Fibroblast of skin of abdomen (primary cell): ENCODE data around the gene LMF1.
"Not testable (repeated sequence)": the region's sequence is repeated elsewhere in the genome, so short reads cannot be mapped to it uniquely, and the experiment has no call there.

Experiments used
- DNase-seq: peaks from one replicate; pipeline ENCODE4 v3.0.0-alpha.2; 2013

The LMF1 gene

DNA sequence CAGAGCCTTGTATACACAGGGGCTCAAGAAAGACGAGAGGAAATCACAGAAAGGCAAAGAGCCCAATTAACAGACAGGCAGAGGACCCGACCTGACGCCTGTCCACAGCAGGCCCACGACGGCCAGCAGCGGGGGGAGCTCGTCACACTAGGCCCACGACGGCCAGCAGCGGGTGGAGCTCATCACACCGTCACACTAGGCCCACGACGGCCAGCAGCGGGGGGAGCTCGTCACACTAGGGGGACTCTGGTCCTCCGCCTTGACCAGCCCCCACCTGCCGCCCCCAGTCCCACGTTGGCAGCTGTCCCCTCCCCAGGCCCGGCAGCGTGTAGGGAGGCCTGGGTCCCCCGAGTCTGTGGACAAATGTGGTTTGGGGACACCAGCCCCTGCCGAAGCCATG, 146.6 kb downstream of the LMF1 start:
- no peak for DNase-seq

GRCh38 chr16:822909-823297, 147.9 kb downstream of the LMF1 start:
- no peak for DNase-seq

DNA sequence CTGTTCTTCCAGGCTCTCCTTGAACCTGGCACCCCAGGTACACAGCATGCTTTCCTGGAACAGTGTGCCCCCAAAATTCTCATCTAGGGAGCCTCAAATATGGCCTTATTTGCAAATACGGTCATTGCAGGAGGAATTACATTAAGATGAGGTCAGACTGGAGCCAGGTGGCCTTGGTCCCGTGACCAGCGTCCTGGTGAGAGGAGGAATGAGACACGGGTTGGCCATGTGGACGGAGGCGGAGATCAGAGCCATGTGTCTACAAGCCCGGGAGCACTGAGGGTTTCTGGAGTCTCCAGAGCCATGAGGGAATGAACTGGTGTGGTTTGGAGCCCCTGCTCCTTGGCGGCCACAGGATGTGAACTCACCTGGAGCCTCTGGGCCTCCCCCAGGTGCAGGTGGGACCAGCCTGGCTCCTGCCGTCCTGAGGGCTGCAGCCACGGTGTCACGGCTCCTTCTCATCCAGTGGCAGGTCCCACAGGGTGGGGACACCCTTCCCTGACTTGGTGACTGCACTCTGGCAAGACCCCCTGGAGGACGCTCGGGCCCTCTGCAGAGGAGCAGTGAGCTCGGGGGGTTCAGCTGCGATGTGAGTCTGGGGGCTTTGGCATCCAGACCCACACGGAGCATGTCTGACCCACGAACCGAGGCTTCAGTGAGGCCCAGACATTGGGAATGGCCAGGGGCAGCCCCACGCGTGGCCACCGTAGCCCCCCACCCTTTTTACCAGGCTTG, 148.4 kb downstream of the LMF1 start:
- DNase-seq, result no peak

DNA sequence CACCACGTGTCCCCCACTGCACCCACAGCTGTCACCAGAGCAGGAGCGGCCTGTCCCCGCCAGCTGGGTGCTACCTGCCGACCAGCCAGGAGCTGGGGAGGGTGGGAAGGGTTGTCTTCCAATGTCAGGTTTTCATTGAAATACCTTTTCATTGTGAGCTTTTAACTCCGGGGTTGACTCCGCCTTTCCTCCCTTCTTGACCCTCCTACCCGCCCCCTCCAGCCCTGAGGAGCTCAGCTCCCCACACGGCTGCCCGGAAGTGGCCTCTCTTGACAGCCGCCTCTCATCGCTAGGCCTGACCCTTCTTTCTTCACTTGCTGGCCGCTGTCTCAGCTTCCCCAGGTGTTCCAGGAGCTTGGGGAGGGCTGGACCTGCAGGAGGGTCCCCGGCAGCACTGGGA, 149.0 kb downstream of the LMF1 start:
- DNase-seq, result no peak

DNA sequence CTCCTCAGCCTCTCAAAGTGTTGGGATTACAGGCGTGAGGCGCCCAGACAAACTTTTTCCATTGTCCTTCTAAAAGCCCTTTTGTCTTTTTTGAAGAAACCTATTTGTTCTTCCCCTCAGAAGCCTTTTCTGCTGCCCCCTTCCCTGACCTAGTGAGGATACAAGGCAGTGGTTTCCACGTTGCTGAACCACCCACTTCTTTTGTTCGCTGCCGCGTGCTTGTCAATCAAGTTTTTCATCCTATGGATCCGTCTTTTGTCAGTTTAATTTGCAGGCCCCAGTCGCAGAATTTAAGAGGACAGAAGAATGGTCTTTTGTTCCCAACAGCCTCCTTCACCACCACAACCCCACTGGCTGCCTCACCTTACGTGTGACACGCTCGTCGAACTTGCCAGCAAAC, 150.0 kb downstream of the LMF1 start:
- DNase-seq, result no peak

- not testable (repeated sequence) for DNase-seq
Observed at GRCh38 chr16:820044-820408, 150.8 kb downstream of the LMF1 start.

DNA sequence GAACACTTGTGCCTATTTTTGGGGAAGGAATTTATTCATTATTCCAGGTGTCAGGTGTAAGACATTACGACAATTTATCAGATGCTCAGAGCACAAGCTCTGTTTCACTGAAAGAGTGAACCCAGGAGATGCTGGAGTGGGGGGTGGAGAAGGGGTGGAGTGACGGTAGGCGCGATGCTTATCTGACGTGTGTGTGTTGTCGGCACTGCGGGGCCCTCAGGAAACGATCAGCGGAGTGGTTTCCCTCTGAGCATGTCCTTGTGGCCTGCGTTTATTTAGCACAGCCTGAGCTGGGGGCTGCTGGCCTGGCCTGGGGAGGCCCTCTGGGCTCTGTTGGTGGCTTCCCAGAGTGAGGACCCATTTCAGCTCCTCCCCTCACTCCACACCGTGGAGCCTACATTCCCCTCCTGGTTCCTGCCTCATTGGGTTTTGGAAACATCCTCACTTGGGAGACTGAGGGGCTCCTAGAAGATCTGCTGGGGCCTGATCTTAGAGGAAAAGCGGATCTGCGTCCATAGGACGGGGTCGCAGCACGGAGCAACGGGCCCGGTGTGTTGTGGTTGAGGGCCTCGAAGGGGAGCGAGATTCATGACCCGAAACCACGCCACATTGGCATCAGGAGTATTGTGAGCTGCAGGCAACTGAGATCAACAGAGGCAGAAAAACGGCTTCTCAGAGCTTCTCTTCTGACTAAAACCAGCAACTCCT, 151.3 kb downstream of the LMF1 start:
- no peak for DNase-seq

GRCh38 chr16:818592-818991, 152.2 kb downstream of the LMF1 start:
- no peak for DNase-seq

DNA sequence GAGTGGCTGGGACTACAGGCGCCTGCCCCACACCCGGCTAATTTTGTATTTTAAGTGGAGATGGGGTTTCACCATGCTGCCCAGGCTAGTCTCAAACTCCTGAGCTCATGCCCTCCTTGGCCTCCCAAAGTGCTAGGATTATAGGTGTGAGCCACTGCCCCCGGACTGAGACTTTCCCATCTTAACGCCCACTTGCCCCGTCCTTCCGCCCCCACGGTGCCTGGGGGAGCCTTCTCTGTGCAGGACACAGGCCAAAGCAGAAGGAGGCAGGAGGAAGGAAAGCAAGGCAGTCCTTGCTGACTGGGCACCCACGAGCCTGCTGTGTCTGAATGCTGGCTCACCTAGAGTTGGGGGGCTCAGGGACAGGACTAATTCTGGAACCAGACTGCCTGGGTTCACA, 152.7 kb downstream of the LMF1 start:
- no peak for DNase-seq

DNA sequence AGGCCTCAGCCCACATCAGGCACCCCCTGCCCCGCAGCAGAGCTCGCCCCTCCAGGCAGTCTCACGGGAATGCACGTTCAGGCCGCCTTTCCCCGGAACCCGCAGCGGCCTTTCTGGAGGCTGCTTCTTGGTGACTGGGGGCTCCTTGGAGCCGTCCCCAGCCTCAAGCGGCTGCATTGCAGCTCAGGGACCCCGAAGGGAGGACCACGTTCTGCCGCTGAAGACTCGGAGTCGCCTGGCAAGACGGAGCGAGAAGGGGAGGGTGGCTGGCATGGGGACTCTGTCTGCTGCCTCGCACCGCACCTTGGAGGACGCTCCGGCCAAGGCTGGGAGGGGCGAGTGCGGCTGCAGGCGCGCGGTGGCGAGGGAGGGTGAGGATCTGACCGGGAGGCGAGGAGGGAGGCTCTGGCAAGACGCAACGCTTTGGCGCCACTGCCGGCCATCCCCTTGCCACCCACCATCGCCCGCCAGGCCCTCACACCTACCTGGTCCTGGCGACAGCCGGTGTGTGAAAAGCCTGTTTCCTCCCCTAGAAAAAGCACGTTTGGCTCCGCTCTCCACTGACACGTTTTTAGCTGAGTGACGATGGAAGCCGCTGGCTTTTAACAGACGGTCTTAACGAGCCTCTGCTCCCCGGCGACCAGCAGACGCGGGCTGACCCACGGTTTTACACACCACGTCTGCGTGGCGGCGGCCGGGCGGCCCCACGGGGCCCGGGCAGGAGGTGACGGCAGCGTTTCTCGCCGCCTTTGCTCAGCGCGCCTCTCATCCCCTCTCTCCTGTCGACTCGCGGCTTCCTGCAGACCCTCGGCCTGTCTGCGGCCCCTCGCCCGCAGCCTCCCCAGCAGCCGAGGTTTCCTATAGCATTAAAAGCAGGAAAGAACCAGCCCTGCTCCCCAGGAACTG, 153.5 kb downstream of the LMF1 start:
- no peak for DNase-seq

DNA sequence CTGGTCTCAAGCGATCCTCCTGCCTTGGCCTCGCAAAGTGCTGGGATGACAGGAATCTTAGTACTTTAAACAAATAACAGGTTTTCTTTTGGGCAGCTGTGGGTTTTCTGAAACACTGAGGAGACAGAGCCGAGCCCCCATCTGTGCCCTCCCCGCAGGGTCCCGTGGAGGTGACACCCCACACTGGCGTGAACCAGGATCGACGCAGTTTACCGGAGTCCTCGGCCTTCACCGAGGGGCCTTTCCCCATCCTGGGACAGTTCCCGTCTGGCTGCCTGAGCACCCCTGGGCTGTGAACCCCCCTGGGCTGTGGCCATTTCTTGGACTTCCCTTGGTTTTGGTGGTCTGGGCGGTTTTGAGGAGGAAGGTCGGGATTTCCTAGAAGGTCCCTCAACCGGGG, 154.9 kb downstream of the LMF1 start:
- DNase-seq, result no peak

GRCh38 chr16:814974-815373, 155.8 kb downstream of the LMF1 start:
- DNase-seq, result peak; percentile 79

- no peak for DNase-seq
Observed at GRCh38 chr16:813916-814412, 156.8 kb downstream of the LMF1 start.

- peak; percentile 20 for DNase-seq
Observed at GRCh38 chr16:813204-813915, 157.4 kb downstream of the LMF1 start.

DNA sequence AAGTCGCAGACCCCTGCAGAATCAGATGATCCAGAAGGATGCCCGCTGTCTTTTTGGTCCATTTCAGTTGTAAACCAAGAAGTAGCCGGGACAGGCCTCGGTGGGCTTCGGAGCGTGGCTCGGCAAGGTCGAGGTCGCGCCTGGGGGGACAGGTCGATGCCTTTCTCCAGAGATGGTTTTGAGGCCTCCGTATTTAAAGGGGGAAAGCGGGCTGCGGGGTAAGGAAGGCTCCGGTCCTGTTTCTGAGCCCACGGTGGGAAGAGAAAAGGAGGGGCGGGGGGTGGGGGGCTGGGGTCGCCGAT, 162.7 kb downstream of the LMF1 start:
- DNase-seq, result no peak

GRCh38 chr16:807347-808084, 163.3 kb downstream of the LMF1 start:
- DNase-seq, result peak; percentile 92

- DNase-seq, result no peak
Observed at GRCh38 chr16:805474-805873, 165.3 kb downstream of the LMF1 start.

DNA sequence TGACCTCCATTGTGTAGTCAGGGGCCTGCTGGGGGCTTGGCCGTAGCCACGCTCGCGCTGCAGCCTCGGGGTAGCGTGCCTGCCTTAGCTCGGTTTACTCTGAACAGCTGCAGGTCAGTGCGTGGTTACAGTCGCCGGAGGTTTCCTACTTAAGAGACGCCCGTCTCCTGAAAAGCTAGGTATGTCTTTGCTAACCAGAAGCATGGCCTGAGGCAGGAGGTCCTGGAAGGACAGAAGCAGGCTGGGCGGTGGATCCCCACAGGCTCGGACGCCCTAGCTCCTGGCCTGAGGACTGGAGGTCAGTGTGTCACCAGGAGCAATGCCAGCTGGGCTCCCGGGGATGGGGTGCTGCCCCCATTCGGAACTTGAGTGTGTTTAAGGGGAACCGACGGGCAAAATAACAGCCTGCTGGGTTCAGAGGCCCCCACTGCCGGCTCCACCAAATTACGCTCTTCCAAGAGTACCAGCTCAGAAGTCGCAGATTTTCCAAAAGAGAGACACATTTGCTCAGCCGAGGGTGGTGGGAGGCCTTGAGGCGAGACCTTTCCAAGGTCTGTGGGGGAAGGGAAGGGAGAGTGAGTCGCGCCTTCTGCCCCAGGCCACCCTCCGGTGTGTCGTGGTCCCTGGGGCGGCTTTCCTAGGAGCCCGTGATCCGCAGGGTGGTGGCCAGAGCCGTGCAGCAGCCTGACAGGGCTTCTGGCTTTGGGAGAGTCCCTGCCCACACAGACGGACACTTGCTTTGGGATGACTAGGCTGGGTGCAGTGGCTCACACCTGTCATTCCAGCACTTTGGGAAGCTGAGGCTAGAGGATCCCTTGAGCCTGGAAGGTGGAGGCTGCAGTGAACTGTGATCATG, 166.4 kb downstream of the LMF1 start:
- DNase-seq, result no peak

- no peak for DNase-seq
Observed at GRCh38 chr16:803754-804080, 167.1 kb downstream of the LMF1 start.
